ENCODE results near the gene POPDC2.

POPDC2 gene

GRCh38 chr3:119630128-119630879, 30.1 kb downstream of the POPDC2 start:
- 0 out of 2 replicates have a peak overlapping the region, but pooled peaks have one; percentile 5 for H3K27ac ChIP-seq
- TF ChIP-seq POLR2AphosphoS5 (IDR thresholded peaks at IDR 0.05; ENCODE audit: borderline replicate concordance, low read depth, low read length), result no peak
- TF ChIP-seq FOXP2 (optimal IDR thresholded peaks at IDR 0.05; ENCODE audit: control extremely low read depth, extremely low read length, insufficient read depth), result no peak
- no peak for TF ChIP-seq EZH2 (IDR thresholded peaks at IDR 0.05)
- H3K9me3 ChIP-seq (ENCODE audit: low read depth, low read length), result no peaks in the 10 kb centered on the region
- H3K36me3 ChIP-seq (ENCODE audit: insufficient read depth, low read length), result no peaks in the 10 kb centered on the region
- H3K9ac ChIP-seq (ENCODE audit: insufficient read length), result no peak overlapping the region
- no peak overlapping the region for H3K4me3 ChIP-seq
- DNase-seq (ENCODE audit: low read depth, low spot score), result no peak

- H3K27ac ChIP-seq, result no peak overlapping the region
Observed at GRCh38 chr3:119628816-119629445, 31.5 kb downstream of the POPDC2 start.

GRCh38 chr3:119628390-119628789, 32.0 kb downstream of the POPDC2 start:
- no peak overlapping the region for H3K27ac ChIP-seq
- no peaks in the 10 kb centered on the region for H3K36me3 ChIP-seq (ENCODE audit: insufficient read depth, low read length)
- no peak overlapping the region for H3K4me3 ChIP-seq
- no peaks in the 10 kb centered on the region for H3K9me3 ChIP-seq (ENCODE audit: low read depth, low read length)
- TF ChIP-seq EZH2 (IDR thresholded peaks at IDR 0.05) (no peak), POLR2AphosphoS5 (IDR thresholded peaks at IDR 0.05; ENCODE audit: borderline replicate concordance, low read depth, low read length) (no peak), FOXP2 (optimal IDR thresholded peaks at IDR 0.05; ENCODE audit: control extremely low read depth, extremely low read length, insufficient read depth) (no peak)
- DNase-seq (ENCODE audit: low read depth, low spot score), result no peak
- H3K9ac ChIP-seq (ENCODE audit: insufficient read length), result no peak overlapping the region

More at GRCh38 chr3:119628816-119629445, 31.5 kb downstream of the POPDC2 start:
- Histone ChIP-seq H3K4me3 (no peak overlapping the region), H3K9me3 (ENCODE audit: low read depth, low read length) (no peaks in the 10 kb centered on the region), H3K9ac (ENCODE audit: insufficient read length) (no peak overlapping the region), H3K36me3 (ENCODE audit: insufficient read depth, low read length) (no peaks in the 10 kb centered on the region)
- TF ChIP-seq EZH2 (IDR thresholded peaks at IDR 0.05) (no peak), POLR2AphosphoS5 (IDR thresholded peaks at IDR 0.05; ENCODE audit: borderline replicate concordance, low read depth, low read length) (no peak), FOXP2 (optimal IDR thresholded peaks at IDR 0.05; ENCODE audit: control extremely low read depth, extremely low read length, insufficient read depth) (no peak)
- no peak for DNase-seq (ENCODE audit: low read depth, low spot score)

GRCh38 chr3:119627461-119627860, 32.9 kb downstream of the POPDC2 start:
- no peak for DNase-seq (ENCODE audit: low read depth, low spot score)
- no peaks in the 10 kb centered on the region for H3K36me3 ChIP-seq (ENCODE audit: insufficient read depth, low read length)
- no peak overlapping the region for H3K27ac ChIP-seq
- H3K9me3 ChIP-seq (ENCODE audit: low read depth, low read length), result no peaks in the 10 kb centered on the region
- no peak for TF ChIP-seq EZH2 (IDR thresholded peaks at IDR 0.05)
- no peak overlapping the region for H3K9ac ChIP-seq (ENCODE audit: insufficient read length)
- H3K4me3 ChIP-seq, result no peak overlapping the region

- no peak for DNase-seq (ENCODE audit: low read depth, low spot score)
- Histone ChIP-seq H3K36me3 (ENCODE audit: insufficient read depth, low read length) (no peaks in the 10 kb centered on the region), H3K9ac (ENCODE audit: insufficient read length) (no peak overlapping the region), H3K27ac (no peak overlapping the region), H3K9me3 (ENCODE audit: low read depth, low read length) (no peaks in the 10 kb centered on the region), H3K4me3 (no peak overlapping the region)
- no peak for TF ChIP-seq FOXP2 (optimal IDR thresholded peaks at IDR 0.05; ENCODE audit: control extremely low read depth, extremely low read length, insufficient read depth)
- TF ChIP-seq EZH2 (IDR thresholded peaks at IDR 0.05), result no peak
- no peak for TF ChIP-seq POLR2AphosphoS5 (IDR thresholded peaks at IDR 0.05; ENCODE audit: borderline replicate concordance, low read depth, low read length)
Observed at GRCh38 chr3:119626196-119626595, 34.2 kb downstream of the POPDC2 start.

- H3K9me3 ChIP-seq (ENCODE audit: low read depth, low read length), result no peaks in the 10 kb centered on the region
- H3K36me3 ChIP-seq (ENCODE audit: insufficient read depth, low read length), result no peaks in the 10 kb centered on the region
- no peak for DNase-seq (ENCODE audit: low read depth, low spot score)
- no peak overlapping the region for H3K27ac ChIP-seq
- TF ChIP-seq POLR2AphosphoS5 (IDR thresholded peaks at IDR 0.05; ENCODE audit: borderline replicate concordance, low read depth, low read length) (no peak), FOXP2 (optimal IDR thresholded peaks at IDR 0.05; ENCODE audit: control extremely low read depth, extremely low read length, insufficient read depth) (no peak), EZH2 (IDR thresholded peaks at IDR 0.05) (no peak)
- no peak overlapping the region for H3K4me3 ChIP-seq
- H3K9ac ChIP-seq (ENCODE audit: insufficient read length), result no peak overlapping the region
Observed at GRCh38 chr3:119625451-119626153, 34.8 kb downstream of the POPDC2 start.

GRCh38 chr3:119624002-119624720, 36.2 kb downstream of the POPDC2 start:
- Histone ChIP-seq H3K9ac (ENCODE audit: insufficient read length) (no peak overlapping the region), H3K27ac (no peak overlapping the region), H3K4me3 (no peak overlapping the region), H3K9me3 (ENCODE audit: low read depth, low read length) (no peaks in the 10 kb centered on the region), H3K36me3 (ENCODE audit: insufficient read depth, low read length) (no peaks in the 10 kb centered on the region)
- DNase-seq (ENCODE audit: low read depth, low spot score), result no peak
- TF ChIP-seq EZH2 (IDR thresholded peaks at IDR 0.05) (no peak), FOXP2 (optimal IDR thresholded peaks at IDR 0.05; ENCODE audit: control extremely low read depth, extremely low read length, insufficient read depth) (no peak), POLR2AphosphoS5 (IDR thresholded peaks at IDR 0.05; ENCODE audit: borderline replicate concordance, low read depth, low read length) (no peak)

GRCh38 chr3:119620899-119621298, 39.5 kb downstream of the POPDC2 start:
- H3K9me3 ChIP-seq (ENCODE audit: low read depth, low read length), result no peaks in the 10 kb centered on the region
- H3K27ac ChIP-seq, result no peak overlapping the region
- DNase-seq (ENCODE audit: low read depth, low spot score), result no peak
- TF ChIP-seq FOXP2 (optimal IDR thresholded peaks at IDR 0.05; ENCODE audit: control extremely low read depth, extremely low read length, insufficient read depth) (no peak), EZH2 (IDR thresholded peaks at IDR 0.05) (no peak), POLR2AphosphoS5 (IDR thresholded peaks at IDR 0.05; ENCODE audit: borderline replicate concordance, low read depth, low read length) (no peak)
- H3K9ac ChIP-seq (ENCODE audit: insufficient read length), result no peak overlapping the region
- H3K36me3 ChIP-seq (ENCODE audit: insufficient read depth, low read length), result no peaks in the 10 kb centered on the region
- no peak overlapping the region for H3K4me3 ChIP-seq

All from SK-N-MC (cell line).